Upper lobe of right lung (tissue), 1 donor: ENCODE measurements around the gene TMEM117. TPM values are rescaled to one million over a fixed set of nuclear protein-coding genes. Genes with fewer than 3 reads are reported as not detected.

Source experiments
- ATAC-seq: fragments of 200-7000 bp; cut with Tn5 transposase; one replicate; pipeline ENCODE4 v1.9.1; 2020; ENCODE audit warnings: mild to moderate bottlenecking, moderate library complexity
- DNase-seq: peaks from one replicate; pipeline ENCODE4 v3.0.0-alpha.2; 2020
- H3K27ac ChIP-seq: fragments of 200-600 bp; one replicate; pipeline ENCODE4 v1.8.0; 2022
- H3K27me3 ChIP-seq: fragments of 200-600 bp; one replicate; pipeline ENCODE4 v1.8.0; 2022; ENCODE audit warnings: mild to moderate bottlenecking
- H3K36me3 ChIP-seq: fragments of 200-600 bp; one replicate; pipeline ENCODE4 v1.8.0; 2022
- H3K4me1 ChIP-seq: fragments of 200-600 bp; one replicate; pipeline ENCODE4 v1.8.0; 2022
- H3K4me3 ChIP-seq: fragments of 200-600 bp; one replicate; pipeline ENCODE4 v1.8.0; 2022; ENCODE audit warnings: mild to moderate bottlenecking
- H3K9me3 ChIP-seq: fragments of 200-600 bp; one replicate; pipeline ENCODE4 v1.8.0; 2022
- CTCF ChIP-seq: fragments of 200-600 bp; IDR thresholded peaks from one replicate; pipeline ENCODE4 v1.8.0; 2022; ENCODE audit warnings: antibody characterized with exemption
- intact Hi-C: fragments of 100-400 bp; cut with DNase I; formaldehyde crosslinking; loops from one replicate; pipeline ENCODE4 v1.11.0; 2022
- total RNA-seq: library from RNA; stranded (reverse); fragmentation: NEBNext Ultra II Directional; extraction: Animal tissue kit (Norgen Biotek cat#: 25700); gene quantifications from one replicate; pipeline ENCODE4 v1.2.1, GENCODE V29; 2021
- donor health status: DM: no; HTN: yes; CAD: no; lungs with severe emphysema.

TMEM117 gene
- total RNA-seq, 1 donor from 2014 or later: 4.6 TPM

DNA sequence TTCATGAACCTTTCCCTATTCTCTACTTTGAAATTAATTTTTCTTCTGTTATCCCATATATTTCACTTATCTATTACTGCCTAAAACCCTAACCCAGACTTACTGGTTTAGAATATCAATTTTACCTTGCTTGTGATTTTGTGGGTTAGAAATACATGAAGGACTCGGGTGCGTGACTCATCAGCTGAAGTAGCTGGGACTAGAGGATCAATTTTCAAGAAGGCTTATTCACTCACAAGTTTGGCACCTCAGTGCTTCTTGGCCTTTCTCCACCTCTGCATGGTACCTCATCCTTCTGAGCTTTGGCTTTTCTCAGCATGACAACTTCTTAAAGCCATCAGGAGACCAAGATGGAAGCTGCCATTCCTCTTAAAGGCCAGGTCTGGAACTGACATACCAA lies 57.8 kb downstream of the TMEM117 start:
- H3K27me3 ChIP-seq: no peaks in the 10 kb centered on the region
- no peak overlapping the region for H3K27ac ChIP-seq
- intact Hi-C loops: no loop called here
- no peak for TF ChIP-seq CTCF
- H3K36me3 ChIP-seq: no peaks in the 10 kb centered on the region
- no peaks in the 10 kb centered on the region for H3K9me3 ChIP-seq
- no peak overlapping the region for H3K4me3 ChIP-seq
- DNase-seq: no peak
- ATAC-seq: no peak
- no peaks in the 10 kb centered on the region for H3K4me1 ChIP-seq

- TF ChIP-seq CTCF: no peak
- Histone ChIP-seq H3K36me3 (no peaks in the 10 kb centered on the region), H3K4me1 (no peaks in the 10 kb centered on the region), H3K27me3 (no peaks in the 10 kb centered on the region), H3K9me3 (no peaks in the 10 kb centered on the region), H3K27ac (no peak overlapping the region), H3K4me3 (no peak overlapping the region)
- no peak for ATAC-seq
- intact Hi-C loops: no loop called here
- DNase-seq: no peak
Observed at GRCh38 chr12:43895580-43896206, 59.8 kb downstream of the TMEM117 start.

GRCh38 chr12:43896496-43896895 lies 60.6 kb downstream of the TMEM117 start:
- H3K27me3 ChIP-seq: no peaks in the 10 kb centered on the region
- intact Hi-C loops: no loop called here
- DNase-seq (no peak), ATAC-seq (no peak)
- no peaks in the 10 kb centered on the region for H3K36me3 ChIP-seq
- no peak for TF ChIP-seq CTCF
- H3K4me1 ChIP-seq: no peaks in the 10 kb centered on the region
- H3K9me3 ChIP-seq: no peaks in the 10 kb centered on the region
- no peak overlapping the region for H3K27ac ChIP-seq
- no peak overlapping the region for H3K4me3 ChIP-seq

DNA sequence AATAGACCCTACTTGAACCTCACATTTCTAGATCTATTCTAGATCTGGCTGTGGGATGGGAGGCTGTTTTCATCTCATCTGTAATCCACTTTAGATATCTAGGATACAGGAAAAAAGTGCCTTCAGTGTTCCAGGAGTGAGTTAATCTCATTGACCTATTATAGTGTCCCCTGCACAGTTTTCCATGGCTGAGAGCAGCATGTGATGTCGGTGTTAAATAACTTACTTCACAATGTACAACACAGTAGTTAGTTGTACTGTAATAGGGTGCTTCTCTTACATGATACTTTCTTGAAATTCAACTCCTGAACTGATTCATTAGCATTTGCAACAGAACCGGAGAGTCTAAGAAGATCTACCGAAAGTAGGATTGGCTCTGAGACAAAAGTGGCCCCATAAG lies 62.6 kb downstream of the TMEM117 start:
- no peaks in the 10 kb centered on the region for H3K27me3 ChIP-seq
- no peaks in the 10 kb centered on the region for H3K9me3 ChIP-seq
- no peak overlapping the region for H3K4me3 ChIP-seq
- intact Hi-C loops: no loop called here
- no peak for DNase-seq
- ATAC-seq: no peak
- TF ChIP-seq CTCF: no peak
- no peaks in the 10 kb centered on the region for H3K36me3 ChIP-seq
- no peak overlapping the region for H3K27ac ChIP-seq
- H3K4me1 ChIP-seq: no peaks in the 10 kb centered on the region

GRCh38 chr12:43899574-43899973 lies 63.7 kb downstream of the TMEM117 start:
- Histone ChIP-seq H3K4me1 (no peaks in the 10 kb centered on the region), H3K4me3 (no peak overlapping the region), H3K27ac (no peak overlapping the region), H3K27me3 (no peaks in the 10 kb centered on the region), H3K36me3 (no peaks in the 10 kb centered on the region), H3K9me3 (no peaks in the 10 kb centered on the region)
- intact Hi-C loops: no loop called here
- ATAC-seq (no peak), DNase-seq (no peak)
- no peak for TF ChIP-seq CTCF

GRCh38 chr12:43903686-43904085 lies 67.8 kb downstream of the TMEM117 start:
- ATAC-seq: no peak

More at GRCh38 chr12:43903686-43904085, 67.8 kb downstream of the TMEM117 start:
- no peak for TF ChIP-seq CTCF
- intact Hi-C loops: no loop called here
- Histone ChIP-seq H3K36me3 (no peaks in the 10 kb centered on the region), H3K9me3 (no peaks in the 10 kb centered on the region), H3K27ac (no peak overlapping the region), H3K4me3 (no peak overlapping the region), H3K4me1 (no peaks in the 10 kb centered on the region), H3K27me3 (no peaks in the 10 kb centered on the region)
- DNase-seq: no peak
